Measurements from ENCODE around the gene SLC12A4. TPM values are rescaled to one million over a fixed set of nuclear protein-coding genes. Genes with fewer than 3 reads are reported as not detected.

SLC12A4 gene
- total RNA-seq, 2 experiments from 2014 or later: 15.1 to 17.7 TPM

DNA sequence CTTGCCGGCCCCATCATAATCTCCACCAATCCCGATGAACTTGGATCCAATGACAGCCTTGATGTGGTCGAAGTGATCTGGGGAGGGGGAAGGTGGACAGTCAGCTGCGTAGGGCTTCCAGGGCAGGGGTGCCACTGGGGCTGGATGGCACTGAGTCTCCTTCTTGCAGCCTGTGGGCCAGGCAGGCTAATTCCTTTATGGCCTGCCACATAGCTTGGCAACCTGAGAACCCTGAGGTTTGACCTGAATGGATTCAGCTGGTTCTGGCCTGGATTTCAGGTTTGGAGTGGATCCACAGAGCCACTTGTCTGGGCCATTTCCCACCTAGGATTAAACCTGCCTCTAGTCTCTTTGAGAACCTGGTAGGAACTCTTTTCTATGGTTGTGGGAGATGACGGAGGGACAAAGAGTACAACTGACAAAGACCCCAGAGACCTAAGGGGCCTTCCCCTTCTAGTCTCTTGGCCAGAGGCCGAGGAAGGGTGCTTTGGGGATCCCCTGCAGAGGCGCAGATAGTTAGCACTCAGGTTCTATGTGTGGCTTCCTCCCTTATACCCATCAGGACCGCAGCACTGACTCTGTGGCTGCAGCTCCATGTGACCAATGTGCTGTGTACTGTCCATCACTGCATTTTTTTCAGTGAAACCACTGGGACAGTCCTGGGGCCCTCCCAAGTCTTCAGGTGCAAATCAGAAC lies 21.0 kb upstream of the SLC12A4 start:
- Histone ChIP-seq H3K27me3 (ENCODE audit: control insufficient read depth in 1 of 2, insufficient read depth in 2 of 2, low read length in 2 of 2) (no peaks in the 10 kb centered on the region), H3K4me1 (ENCODE audit: insufficient read depth, low read length) (peaks cover 31% of the 10 kb centered on the region), H3K27ac (ENCODE audit: low read depth in 1 of 2, low read length in 2 of 2) (peak overlapping the region in 1 of 2 donors; percentile 11), H3K4me3 (ENCODE audit: low read length) (no peak overlapping the region), H3K36me3 (ENCODE audit: insufficient read depth, low read length) (peaks cover 17% of the 10 kb centered on the region), H3K9me3 (ENCODE audit: control insufficient read depth in 1 of 2, insufficient read depth in 1 of 2, low read length in 2 of 2) (no peaks in the 10 kb centered on the region)
- Mint-ChIP-seq H3K27ac (peak overlapping the region; percentile 60), H3K4me3 (no peak overlapping the region), H3K9me3 (no peaks in the 10 kb centered on the region), H3K27me3 (no peaks in the 10 kb centered on the region), H3K36me3 (ENCODE audit: low read depth) (peaks cover 9% of the 10 kb centered on the region), H3K4me1 (ENCODE audit: low read depth) (peaks cover 29% of the 10 kb centered on the region)
- intact Hi-C loops (cut with DNase I, micrococcal nuclease): no loop called here
- CTCF ChIA-PET: interaction anchor here (0.9 kb wide), 1 partner anchor 51 kb away, joined by 4 read pairs; no protein-coding TSS in a partner anchor
- DNase-seq: no peak
- TF ChIP-seq, protein P1, sequence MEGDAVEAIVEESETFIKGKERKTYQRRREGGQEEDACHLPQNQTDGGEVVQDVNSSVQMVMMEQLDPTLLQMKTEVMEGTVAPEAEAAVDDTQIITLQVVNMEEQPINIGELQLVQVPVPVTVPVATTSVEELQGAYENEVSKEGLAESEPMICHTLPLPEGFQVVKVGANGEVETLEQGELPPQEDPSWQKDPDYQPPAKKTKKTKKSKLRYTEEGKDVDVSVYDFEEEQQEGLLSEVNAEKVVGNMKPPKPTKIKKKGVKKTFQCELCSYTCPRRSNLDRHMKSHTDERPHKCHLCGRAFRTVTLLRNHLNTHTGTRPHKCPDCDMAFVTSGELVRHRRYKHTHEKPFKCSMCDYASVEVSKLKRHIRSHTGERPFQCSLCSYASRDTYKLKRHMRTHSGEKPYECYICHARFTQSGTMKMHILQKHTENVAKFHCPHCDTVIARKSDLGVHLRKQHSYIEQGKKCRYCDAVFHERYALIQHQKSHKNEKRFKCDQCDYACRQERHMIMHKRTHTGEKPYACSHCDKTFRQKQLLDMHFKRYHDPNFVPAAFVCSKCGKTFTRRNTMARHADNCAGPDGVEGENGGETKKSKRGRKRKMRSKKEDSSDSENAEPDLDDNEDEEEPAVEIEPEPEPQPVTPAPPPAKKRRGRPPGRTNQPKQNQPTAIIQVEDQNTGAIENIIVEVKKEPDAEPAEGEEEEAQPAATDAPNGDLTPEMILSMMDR (IDR thresholded peaks at IDR 0.05): no peak
- POLR2A ChIA-PET: interaction anchor here (1.1 to 5.1 kb wide), 3 partner anchors 14 to 54 kb away, joined by 4 to 23 read pairs (median 7); no protein-coding TSS in a partner anchor
- ATAC-seq (ENCODE audit: poor library complexity): no peak

DNA sequence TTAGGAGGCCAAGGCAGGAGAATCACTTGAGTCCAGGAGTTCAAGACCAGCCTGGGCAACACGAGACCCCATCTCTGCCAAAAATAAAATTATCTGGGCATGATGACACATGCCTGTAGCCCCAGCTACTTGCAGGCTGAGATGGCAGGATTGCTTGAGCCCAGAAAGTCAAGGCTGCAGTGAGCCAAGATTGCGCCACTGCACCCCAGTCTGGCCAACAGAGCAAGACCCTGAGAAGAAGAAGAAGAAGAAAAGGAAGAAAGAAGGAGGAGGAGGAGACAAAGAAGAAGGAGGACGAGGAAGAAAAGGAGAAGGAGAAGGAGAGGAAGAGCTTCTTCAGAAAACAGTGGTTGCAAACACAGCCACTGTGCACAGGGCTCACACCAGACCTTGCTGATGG lies 20.2 kb upstream of the SLC12A4 start:
- no peak for ATAC-seq (ENCODE audit: poor library complexity)
- TF ChIP-seq, protein P1 (IDR thresholded peaks at IDR 0.05): no peak
- Histone ChIP-seq H3K4me1 (ENCODE audit: insufficient read depth, low read length) (peaks cover 31% of the 10 kb centered on the region), H3K36me3 (ENCODE audit: insufficient read depth, low read length) (peaks cover 17% of the 10 kb centered on the region), H3K27ac (ENCODE audit: low read depth in 1 of 2, low read length in 2 of 2) (no peak overlapping the region), H3K4me3 (ENCODE audit: low read length) (no peak overlapping the region), H3K27me3 (ENCODE audit: control insufficient read depth in 1 of 2, insufficient read depth in 2 of 2, low read length in 2 of 2) (no peaks in the 10 kb centered on the region), H3K9me3 (ENCODE audit: control insufficient read depth in 1 of 2, insufficient read depth in 1 of 2, low read length in 2 of 2) (no peaks in the 10 kb centered on the region)
- no peak for DNase-seq
- ChIA-PET POLR2A (interaction anchor here (1.1 to 5.1 kb wide), 6 partner anchors 11 to 53 kb away, joined by 3 to 23 read pairs (median 6); partner anchors contain the start of gene DPEP2), CTCF (interaction anchor here (2.5 kb wide), 1 partner anchor 52 kb away, joined by 11 read pairs; no protein-coding TSS in a partner anchor)
- Mint-ChIP-seq H3K4me1 (ENCODE audit: low read depth) (peaks cover 31% of the 10 kb centered on the region), H3K4me3 (no peak overlapping the region), H3K27ac (peak overlapping the region; percentile 60), H3K36me3 (ENCODE audit: low read depth) (peaks cover 9% of the 10 kb centered on the region), H3K27me3 (no peaks in the 10 kb centered on the region), H3K9me3 (no peaks in the 10 kb centered on the region)
- intact Hi-C loops (cut with DNase I, micrococcal nuclease): no loop called here

DNA sequence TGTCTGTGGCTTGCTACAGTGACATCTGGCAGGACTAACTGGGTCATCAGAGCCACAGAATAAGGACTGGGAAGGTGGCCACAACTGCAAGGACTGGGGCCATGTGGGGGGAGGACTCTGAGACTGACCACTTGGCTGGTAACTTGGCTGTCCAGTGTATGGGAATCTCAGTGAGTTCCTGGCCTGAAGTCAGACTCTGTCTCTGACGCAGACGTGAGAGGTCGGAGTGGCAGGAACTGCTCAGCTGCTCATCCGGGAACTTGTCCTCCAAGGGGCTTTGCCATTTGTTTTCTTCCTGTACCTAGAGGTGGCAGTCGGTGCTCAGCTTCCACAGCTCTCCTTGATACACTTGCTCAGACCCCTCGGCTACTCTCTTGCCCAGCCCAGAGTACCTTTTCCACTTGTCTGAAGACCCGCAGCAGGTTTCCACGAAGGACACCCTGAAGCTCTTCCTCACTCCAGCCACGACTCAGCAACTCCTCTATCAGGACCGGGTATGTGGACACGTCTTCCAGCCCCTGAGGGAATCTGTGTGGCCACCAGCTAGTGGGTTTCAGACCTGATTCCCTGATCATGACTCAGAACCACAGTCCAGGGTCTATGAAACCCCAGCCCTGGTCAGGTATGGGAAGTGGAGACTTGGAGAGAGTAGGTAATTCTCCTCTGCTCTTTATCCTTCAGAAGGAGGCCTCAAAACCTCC lies 19.2 kb upstream of the SLC12A4 start:
- Histone ChIP-seq H3K9me3 (ENCODE audit: control insufficient read depth in 1 of 2, insufficient read depth in 1 of 2, low read length in 2 of 2) (no peaks in the 10 kb centered on the region), H3K36me3 (ENCODE audit: insufficient read depth, low read length) (peaks cover 17% of the 10 kb centered on the region), H3K4me1 (ENCODE audit: insufficient read depth, low read length) (peaks cover 29% of the 10 kb centered on the region), H3K4me3 (ENCODE audit: low read length) (no peak overlapping the region), H3K27ac (ENCODE audit: low read depth in 1 of 2, low read length in 2 of 2) (peak overlapping the region in 1 of 2 donors; percentile 32), H3K27me3 (ENCODE audit: control insufficient read depth in 1 of 2, insufficient read depth in 2 of 2, low read length in 2 of 2) (no peaks in the 10 kb centered on the region)
- Mint-ChIP-seq H3K27ac (peak overlapping the region; percentile 79), H3K36me3 (ENCODE audit: low read depth) (peaks cover 9% of the 10 kb centered on the region), H3K27me3 (no peaks in the 10 kb centered on the region), H3K9me3 (no peaks in the 10 kb centered on the region), H3K4me3 (no peak overlapping the region), H3K4me1 (ENCODE audit: low read depth) (peaks cover 32% of the 10 kb centered on the region)
- DNase-seq (no peak), ATAC-seq (ENCODE audit: poor library complexity) (no peak)
- CTCF ChIA-PET: interaction anchor here (2.5 kb wide), 1 partner anchor 53 kb away, joined by 11 read pairs; no protein-coding TSS in a partner anchor
- intact Hi-C loops (cut with DNase I, micrococcal nuclease): no loop called here
- POLR2A ChIA-PET: interaction anchor here (1.1 to 5.1 kb wide), 5 partner anchors 12 to 98 kb away, joined by 3 to 23 read pairs (median 3); partner anchors contain the start of genes DPEP2 and NFATC3
- TF ChIP-seq, protein P1 (IDR thresholded peaks at IDR 0.05): no peak
